Panc1 (cell line): ENCODE results near the gene FTCDNL1. TPM values are rescaled to one million over a fixed set of nuclear protein-coding genes. Genes with fewer than 3 reads are reported as not detected.

Experiments used
- ATAC-seq: fragments of 200-7000 bp; cut with Tn5 transposase; 2 replicates; pipeline ENCODE4 v1.9.1; 2020; ENCODE audit warnings: mild to moderate bottlenecking, moderate library complexity
- BruUV-seq: library from RNA; stranded (reverse); fragments of 400-500 nt; replicated peaks from 2 replicates; lab custom pipeline; 2021; lab: Mats Ljungman, UMichigan
- CTCF ChIA-PET: fragments of 300-600 bp; sonication (Branson Sonifier 250); formaldehyde crosslinking; loops from one replicate; lab custom pipeline; 2022; ENCODE audit warnings: antibody characterized with exemption; lab: Charles Lee
- POLR2A ChIA-PET: fragments of 300-600 bp; sonication (Branson Sonifier 250); formaldehyde crosslinking; loops from one replicate; lab custom pipeline; 2022; ENCODE audit warnings: antibody characterized with exemption; lab: Charles Lee
- DNase-seq: peaks from one replicate; pipeline ENCODE4 v3.0.0-alpha.2; 2010; ENCODE audit warnings: low read depth, low spot score
- H3K27ac ChIP-seq: 2 replicates; pipeline ENCODE4 v1.5.1; 2011; ENCODE audit warnings: mild to moderate bottlenecking, low read length, inconsistent platforms
- H3K27me3 ChIP-seq: fragments of 200-500 bp; sonication (Bioruptor generic); 2 replicates; pipeline ENCODE4 v1.6.0; 2014; ENCODE audit warnings: low read length, inconsistent platforms; ENCODE audit not compliant: control insufficient read depth, insufficient read depth
- H3K36me3 ChIP-seq: fragments of 200-500 bp; sonication (Bioruptor generic); 2 replicates; pipeline ENCODE4 v1.5.1; 2014; ENCODE audit warnings: inconsistent platforms, mild to moderate bottlenecking, low read length, moderate library complexity; ENCODE audit not compliant: control insufficient read depth, insufficient read depth
- H3K4me1 ChIP-seq: 2 replicates; pipeline ENCODE4 v1.5.1; 2011; ENCODE audit warnings: inconsistent platforms, mild to moderate bottlenecking, low read length, moderate library complexity; ENCODE audit not compliant: control insufficient read depth, insufficient read depth
- H3K4me3 ChIP-seq, 2 experiments: 2 replicates each; pipeline ENCODE4 v1.5.1; 2011 to 2012; ENCODE audit warnings: low read depth in 2 of 2, low read length in 2 of 2, mild to moderate bottlenecking in 2 of 2, inconsistent platforms in 1 of 2, moderate library complexity in 1 of 2
- H3K9me3 ChIP-seq: fragments of 200-500 bp; sonication (Bioruptor generic); 2 replicates; pipeline ENCODE4 v1.5.1; 2014; ENCODE audit warnings: low read depth, mild to moderate bottlenecking, inconsistent platforms, low read length, moderate library complexity; ENCODE audit not compliant: control insufficient read depth, insufficient read depth
- CTCF ChIP-seq: fragments of 450-650 bp; IDR thresholded peaks from 2 replicates; pipeline ENCODE4 v1.5.1; 2017; ENCODE audit warnings: mild to moderate bottlenecking
- POLR2AphosphoS5 ChIP-seq: IDR thresholded peaks from 2 replicates; pipeline ENCODE4 v1.6.1; 2012; ENCODE audit warnings: mild to moderate bottlenecking, low read depth, low read length, moderate library complexity
- SIN3A ChIP-seq: IDR thresholded peaks from 2 replicates; pipeline ENCODE4 v1.6.1; 2012; ENCODE audit warnings: low read depth, mild to moderate bottlenecking, low read length, moderate library complexity, borderline replicate concordance; ENCODE audit not compliant: insufficient read depth
- TCF7L2 ChIP-seq: IDR thresholded peaks from 2 replicates; pipeline ENCODE4 v1.6.1; 2011; ENCODE audit warnings: mild to moderate bottlenecking, low read depth, low read length, inconsistent platforms
- in situ Hi-C: cut with HindIII; loops from 2 replicates; pipeline ENCODE4 v1.10.0; 2016; ENCODE audit warnings: low sequenced_read_pairs, low pct_unique_long_range_greater_than_20kb
- intact Hi-C: fragments of 100-400 bp; cut with micrococcal nuclease; formaldehyde crosslinking; loops from one replicate; pipeline ENCODE4 v1.10.0; 2022; ENCODE audit not compliant: unreplicated experiment
- total RNA-seq: library from RNA; stranded (reverse); gene quantifications from one replicate; pipeline ENCODE4 v1.2.1, GENCODE V29; 2021; ENCODE audit not compliant: unreplicated experiment
- TF ChIP-seq, protein P1 (sequence below), 2 experiments: IDR thresholded peaks; 2 replicates each; pipeline ENCODE4 v1.6.1; 2011 to 2012; ENCODE audit warnings: low read depth in 2 of 2, control low read depth in 1 of 2, low read length in 1 of 2, mild to moderate bottlenecking in 1 of 2, moderate library complexity in 1 of 2; ENCODE audit not compliant: insufficient read depth in 1 of 2

The FTCDNL1 gene
- total RNA-seq, 1 experiment from 2014 or later = 2.8 TPM

GRCh38 chr2:199841409-199841808 is 9.6 kb downstream of the FTCDNL1 start:
- ChIA-PET CTCF (no interaction called here), POLR2A (no interaction called here)
- Histone ChIP-seq H3K4me1 (no peaks in the 10 kb centered on the region), H3K27ac (no peak overlapping the region), H3K4me3 (no peak overlapping the region), H3K27me3 (no peaks in the 10 kb centered on the region), H3K9me3 (no peaks in the 10 kb centered on the region), H3K36me3 (no peaks in the 10 kb centered on the region)
- no peak for DNase-seq
- in situ Hi-C loops (no loop called here), intact Hi-C loops (no loop called here)
- TF ChIP-seq, protein P1, sequence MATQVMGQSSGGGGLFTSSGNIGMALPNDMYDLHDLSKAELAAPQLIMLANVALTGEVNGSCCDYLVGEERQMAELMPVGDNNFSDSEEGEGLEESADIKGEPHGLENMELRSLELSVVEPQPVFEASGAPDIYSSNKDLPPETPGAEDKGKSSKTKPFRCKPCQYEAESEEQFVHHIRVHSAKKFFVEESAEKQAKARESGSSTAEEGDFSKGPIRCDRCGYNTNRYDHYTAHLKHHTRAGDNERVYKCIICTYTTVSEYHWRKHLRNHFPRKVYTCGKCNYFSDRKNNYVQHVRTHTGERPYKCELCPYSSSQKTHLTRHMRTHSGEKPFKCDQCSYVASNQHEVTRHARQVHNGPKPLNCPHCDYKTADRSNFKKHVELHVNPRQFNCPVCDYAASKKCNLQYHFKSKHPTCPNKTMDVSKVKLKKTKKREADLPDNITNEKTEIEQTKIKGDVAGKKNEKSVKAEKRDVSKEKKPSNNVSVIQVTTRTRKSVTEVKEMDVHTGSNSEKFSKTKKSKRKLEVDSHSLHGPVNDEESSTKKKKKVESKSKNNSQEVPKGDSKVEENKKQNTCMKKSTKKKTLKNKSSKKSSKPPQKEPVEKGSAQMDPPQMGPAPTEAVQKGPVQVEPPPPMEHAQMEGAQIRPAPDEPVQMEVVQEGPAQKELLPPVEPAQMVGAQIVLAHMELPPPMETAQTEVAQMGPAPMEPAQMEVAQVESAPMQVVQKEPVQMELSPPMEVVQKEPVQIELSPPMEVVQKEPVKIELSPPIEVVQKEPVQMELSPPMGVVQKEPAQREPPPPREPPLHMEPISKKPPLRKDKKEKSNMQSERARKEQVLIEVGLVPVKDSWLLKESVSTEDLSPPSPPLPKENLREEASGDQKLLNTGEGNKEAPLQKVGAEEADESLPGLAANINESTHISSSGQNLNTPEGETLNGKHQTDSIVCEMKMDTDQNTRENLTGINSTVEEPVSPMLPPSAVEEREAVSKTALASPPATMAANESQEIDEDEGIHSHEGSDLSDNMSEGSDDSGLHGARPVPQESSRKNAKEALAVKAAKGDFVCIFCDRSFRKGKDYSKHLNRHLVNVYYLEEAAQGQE (IDR thresholded peaks at IDR 0.05; ENCODE audit: insufficient read depth in 1 of 2, low read depth in 2 of 2, low read length in 1 of 2) = no peak
- TF ChIP-seq POLR2AphosphoS5 (no peak), TCF7L2 (no peak), CTCF (no peak), SIN3A (no peak)
- no TSS peak for BruUV-seq
- ATAC-seq = no peak

GRCh38 chr2:199838399-199838798 is 12.6 kb downstream of the FTCDNL1 start:
- POLR2A ChIA-PET = no interaction called here
- CTCF ChIA-PET = no interaction called here
- ATAC-seq (no peak), DNase-seq (no peak)
- no peaks in the 10 kb centered on the region for H3K27me3 ChIP-seq
- in situ Hi-C loops = no loop called here
- BruUV-seq = no TSS peak
- no peak for TF ChIP-seq CTCF
- TF ChIP-seq TCF7L2 = no peak
- TF ChIP-seq, protein P1 (IDR thresholded peaks at IDR 0.05; ENCODE audit: insufficient read depth in 1 of 2, low read depth in 2 of 2, low read length in 1 of 2) = no peak
- no peak for TF ChIP-seq SIN3A
- no peak for TF ChIP-seq POLR2AphosphoS5
- intact Hi-C loops = no loop called here
- no peaks in the 10 kb centered on the region for H3K4me1 ChIP-seq
- no peak overlapping the region for H3K4me3 ChIP-seq
- H3K27ac ChIP-seq = no peak overlapping the region
- no peaks in the 10 kb centered on the region for H3K36me3 ChIP-seq
- H3K9me3 ChIP-seq = no peaks in the 10 kb centered on the region
